H1 (cell line): Measurements from ENCODE around the gene RFPL1.

Experiments
- CEBPB ChIP-seq: IDR thresholded peaks from 2 replicates; pipeline ENCODE4 v1.6.1; 2012; ENCODE audit warnings: low read depth, low read length
- CHD2 ChIP-seq: IDR thresholded peaks from 2 replicates; pipeline ENCODE4 v1.6.1; 2012; ENCODE audit warnings: low read length, improper control_type of control experiment
- HDAC6 ChIP-seq: IDR thresholded peaks from one replicate; pipeline ENCODE4 v1.7.1; 2012; ENCODE audit warnings: low read depth, mild to moderate bottlenecking, inconsistent platforms, low read length, moderate library complexity
- JUND ChIP-seq: IDR thresholded peaks from 2 replicates; pipeline ENCODE4 v1.6.1; 2011; ENCODE audit warnings: mild to moderate bottlenecking, improper control_type of control experiment, low read length
- KDM4A ChIP-seq: IDR thresholded peaks from one replicate; pipeline ENCODE4 v1.7.1; 2012; ENCODE audit warnings: low read depth, mild to moderate bottlenecking, moderate library complexity, low read length, inconsistent platforms; ENCODE audit not compliant: severe bottlenecking
- POLR2A ChIP-seq, 2 experiments: IDR thresholded peaks; 1 replicate in 1 of 2; 2 replicates in 1 of 2; pipeline ENCODE4 v1.6.1; 2011; ENCODE audit warnings: low read depth in 2 of 2, low read length in 2 of 2, mild to moderate bottlenecking in 2 of 2; ENCODE audit errors: control extremely low read depth in 1 of 2
- POLR2AphosphoS5 ChIP-seq: IDR thresholded peaks from 2 replicates; pipeline ENCODE4 v1.6.1; 2011; ENCODE audit warnings: low read depth, low read length
- SUZ12 ChIP-seq: fragments of 200-600 bp; sonication (generic); IDR thresholded peaks from 2 replicates; pipeline ENCODE4 v1.6.1; 2012; ENCODE audit warnings: mild to moderate bottlenecking, inconsistent platforms, low read length, moderate library complexity, mixed read lengths
- TCF12 ChIP-seq: IDR thresholded peaks from 2 replicates; pipeline ENCODE4 v1.6.1; 2011; ENCODE audit warnings: low read depth, mild to moderate bottlenecking, low read length
- ZNF274 ChIP-seq: IDR thresholded peaks from 2 replicates; pipeline ENCODE4 v1.7.0; 2012; ENCODE audit warnings: low read length, borderline replicate concordance; ENCODE audit errors: extremely low read depth
- TF ChIP-seq, protein P1 (sequence below), 3 experiments: IDR thresholded peaks; 1 replicate in 2 of 3; 2 replicates in 1 of 3; pipeline versions ENCODE4 v1.5.1 to v1.6.1; 2011; ENCODE audit warnings: low read length in 3 of 3, mild to moderate bottlenecking in 3 of 3, inconsistent platforms in 2 of 3, low read depth in 1 of 3, moderate library complexity in 1 of 3; ENCODE audit not compliant: insufficient read depth in 1 of 3; ENCODE audit errors: control extremely low read depth in 1 of 3

DNA sequence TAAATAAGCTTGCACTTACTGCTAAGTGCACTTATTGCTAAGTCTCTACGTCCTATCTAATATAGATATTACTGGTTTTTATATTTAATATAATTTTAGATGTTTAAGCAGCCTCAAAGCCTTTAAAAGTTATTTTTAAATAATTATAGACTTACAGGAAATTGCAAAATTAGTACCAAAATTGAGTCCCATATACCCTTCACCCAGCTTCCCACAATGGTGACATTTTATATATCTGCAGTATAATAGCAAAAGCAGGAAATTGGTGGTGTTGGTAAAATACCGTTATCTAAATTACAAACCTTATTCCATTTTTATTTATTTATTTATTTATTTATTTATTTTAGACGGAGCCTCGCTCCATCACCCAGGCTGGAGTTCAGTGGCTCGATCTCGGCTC is 48.1 kb upstream of the RFPL1 start:
- TF ChIP-seq SUZ12 (no peak), JUND (no peak), POLR2A (IDR thresholded peaks at IDR 0.05; ENCODE audit: control extremely low read depth in 1 of 2, low read depth in 2 of 2, low read length in 2 of 2) (no peak), TCF12 (no peak), CEBPB (no peak), ZNF274 (no peak), POLR2AphosphoS5 (no peak), CHD2 (no peak), KDM4A (no peak), HDAC6 (no peak)
- TF ChIP-seq, protein P1, sequence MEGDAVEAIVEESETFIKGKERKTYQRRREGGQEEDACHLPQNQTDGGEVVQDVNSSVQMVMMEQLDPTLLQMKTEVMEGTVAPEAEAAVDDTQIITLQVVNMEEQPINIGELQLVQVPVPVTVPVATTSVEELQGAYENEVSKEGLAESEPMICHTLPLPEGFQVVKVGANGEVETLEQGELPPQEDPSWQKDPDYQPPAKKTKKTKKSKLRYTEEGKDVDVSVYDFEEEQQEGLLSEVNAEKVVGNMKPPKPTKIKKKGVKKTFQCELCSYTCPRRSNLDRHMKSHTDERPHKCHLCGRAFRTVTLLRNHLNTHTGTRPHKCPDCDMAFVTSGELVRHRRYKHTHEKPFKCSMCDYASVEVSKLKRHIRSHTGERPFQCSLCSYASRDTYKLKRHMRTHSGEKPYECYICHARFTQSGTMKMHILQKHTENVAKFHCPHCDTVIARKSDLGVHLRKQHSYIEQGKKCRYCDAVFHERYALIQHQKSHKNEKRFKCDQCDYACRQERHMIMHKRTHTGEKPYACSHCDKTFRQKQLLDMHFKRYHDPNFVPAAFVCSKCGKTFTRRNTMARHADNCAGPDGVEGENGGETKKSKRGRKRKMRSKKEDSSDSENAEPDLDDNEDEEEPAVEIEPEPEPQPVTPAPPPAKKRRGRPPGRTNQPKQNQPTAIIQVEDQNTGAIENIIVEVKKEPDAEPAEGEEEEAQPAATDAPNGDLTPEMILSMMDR (IDR thresholded peaks at IDR 0.05; ENCODE audit: control extremely low read depth in 1 of 3, insufficient read depth in 1 of 3, low read depth in 1 of 3, low read length in 3 of 3), result no peak
